ENCODE measurements around the gene TADA2B. TPM values are rescaled to one million over a fixed set of nuclear protein-coding genes. Genes with fewer than 3 reads are reported as not detected.

Gene TADA2B
- total RNA-seq, 1 donor from 2014 or later, result 31.8 TPM

GRCh38 chr4:7013175-7013574 lies 30.0 kb upstream of the TADA2B start:
- intact Hi-C loops (cut with micrococcal nuclease), result loop anchor here (1.0 kb wide), 1 partner anchor 26 kb away; no protein-coding TSS in a partner anchor
- peak overlapping the region; percentile 67 for H3K27ac Mint-ChIP-seq
- no peak for TF ChIP-seq CTCF (IDR thresholded peaks at IDR 0.05)
- peaks cover 20% of the 10 kb centered on the region for H3K4me1 Mint-ChIP-seq
- ChIA-PET CTCF (interaction anchor here (1.3 to 2.1 kb wide), 2 partner anchors 39 to 58 kb away, joined by 4 to 5 read pairs; no protein-coding TSS in a partner anchor), POLR2A (interaction anchor here (1.6 to 2.2 kb wide), 3 partner anchors 26 to 104 kb away, joined by 8 to 13 read pairs (median 12); partner anchors contain the start of gene GRPEL1)
- H3K4me3 Mint-ChIP-seq, result no peak overlapping the region
- peaks cover 71% of the 10 kb centered on the region for H3K36me3 Mint-ChIP-seq (ENCODE audit: low read depth)
- ATAC-seq (ENCODE audit: low read depth) (peak; percentile 60), DNase-seq (no peak)
- H3K9me3 Mint-ChIP-seq, result no peaks in the 10 kb centered on the region
- no peaks in the 10 kb centered on the region for H3K27me3 Mint-ChIP-seq

DNA sequence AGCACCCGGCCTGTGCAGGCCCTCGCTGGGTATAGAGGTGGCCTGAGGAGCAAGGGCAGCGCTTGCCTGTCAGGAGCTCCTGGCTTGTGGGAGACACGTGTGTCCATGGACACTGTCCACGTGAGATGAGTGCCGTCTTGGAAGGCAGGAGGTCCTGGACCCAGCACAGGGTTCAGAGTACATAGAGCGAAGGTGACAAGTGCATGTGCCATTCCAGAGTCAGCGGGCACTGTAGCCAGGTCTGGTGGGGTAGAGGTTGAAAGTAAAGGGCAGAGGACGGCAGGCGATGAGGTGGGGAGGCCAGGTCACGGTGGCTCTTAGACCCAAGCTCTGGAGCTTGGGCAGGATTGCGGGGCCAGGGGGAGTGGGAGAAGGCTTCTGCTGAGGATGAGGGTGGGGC lies 28.4 kb upstream of the TADA2B start:
- peaks cover 20% of the 10 kb centered on the region for H3K4me1 Mint-ChIP-seq
- ATAC-seq (ENCODE audit: low read depth), result no peak
- ChIA-PET CTCF (no interaction called here), POLR2A (no interaction called here)
- TF ChIP-seq CTCF (IDR thresholded peaks at IDR 0.05), result no peak
- no peak overlapping the region for H3K27ac Mint-ChIP-seq
- H3K9me3 Mint-ChIP-seq, result no peaks in the 10 kb centered on the region
- H3K4me3 Mint-ChIP-seq, result no peak overlapping the region
- no peak for DNase-seq
- peaks cover 64% of the 10 kb centered on the region for H3K36me3 Mint-ChIP-seq (ENCODE audit: low read depth)
- intact Hi-C loops (cut with micrococcal nuclease), result loop anchor here (1.0 kb wide), 3 partner anchors 28 to 53 kb away; partner anchors contain the start of genes GRPEL1 and TADA2B
- no peaks in the 10 kb centered on the region for H3K27me3 Mint-ChIP-seq

DNA sequence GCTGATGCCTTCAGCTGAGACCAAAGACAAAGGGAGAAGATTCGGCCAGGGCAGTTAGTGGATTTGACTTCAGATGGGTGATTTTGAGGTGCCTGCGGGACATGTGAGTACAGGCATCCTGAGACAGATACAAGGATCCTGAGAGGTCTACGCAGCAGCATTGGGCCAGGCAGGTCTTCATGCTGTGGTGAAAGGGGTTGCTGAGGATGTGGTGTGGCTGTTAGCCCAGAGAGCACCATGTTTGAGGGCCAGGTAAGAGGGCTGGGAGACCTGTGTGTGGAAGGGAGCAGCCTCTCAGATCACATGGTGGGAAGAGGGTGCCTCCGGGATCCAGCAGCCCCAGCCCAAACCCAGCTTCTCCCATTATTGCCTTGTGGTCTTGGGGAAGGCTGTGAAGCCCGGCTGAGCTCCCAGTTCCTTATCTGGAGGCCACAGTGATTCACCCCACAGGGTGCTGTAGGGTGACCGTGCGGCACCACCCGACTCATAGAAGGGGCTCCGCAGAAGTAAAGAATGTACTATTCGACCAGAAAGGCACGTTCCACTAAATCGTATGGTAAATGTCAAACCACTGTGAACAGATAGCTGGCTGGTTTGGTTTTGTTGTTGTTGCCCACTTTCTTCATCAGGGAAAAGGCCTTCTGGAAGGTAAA lies 27.7 kb upstream of the TADA2B start:
- TF ChIP-seq CTCF (IDR thresholded peaks at IDR 0.05), result no peak
- CTCF ChIA-PET, result no interaction called here
- no peak for ATAC-seq (ENCODE audit: low read depth)
- DNase-seq, result no peak
- H3K27me3 Mint-ChIP-seq, result no peaks in the 10 kb centered on the region
- H3K36me3 Mint-ChIP-seq (ENCODE audit: low read depth), result peaks cover 62% of the 10 kb centered on the region
- no peak overlapping the region for H3K27ac Mint-ChIP-seq
- POLR2A ChIA-PET, result no interaction called here
- H3K4me1 Mint-ChIP-seq, result peaks cover 20% of the 10 kb centered on the region
- H3K9me3 Mint-ChIP-seq, result no peaks in the 10 kb centered on the region
- H3K4me3 Mint-ChIP-seq, result no peak overlapping the region
- intact Hi-C loops (cut with micrococcal nuclease), result no loop called here

GRCh38 chr4:7016086-7016485 lies 27.1 kb upstream of the TADA2B start:
- no peaks in the 10 kb centered on the region for H3K27me3 Mint-ChIP-seq
- DNase-seq (no peak), ATAC-seq (ENCODE audit: low read depth) (no peak)
- intact Hi-C loops (cut with micrococcal nuclease), result no loop called here
- H3K4me3 Mint-ChIP-seq, result no peak overlapping the region
- peaks cover 20% of the 10 kb centered on the region for H3K4me1 Mint-ChIP-seq
- H3K27ac Mint-ChIP-seq, result no peak overlapping the region
- ChIA-PET POLR2A (no interaction called here), CTCF (no interaction called here)
- TF ChIP-seq CTCF (IDR thresholded peaks at IDR 0.05), result no peak
- peaks cover 62% of the 10 kb centered on the region for H3K36me3 Mint-ChIP-seq (ENCODE audit: low read depth)
- no peaks in the 10 kb centered on the region for H3K9me3 Mint-ChIP-seq

DNA sequence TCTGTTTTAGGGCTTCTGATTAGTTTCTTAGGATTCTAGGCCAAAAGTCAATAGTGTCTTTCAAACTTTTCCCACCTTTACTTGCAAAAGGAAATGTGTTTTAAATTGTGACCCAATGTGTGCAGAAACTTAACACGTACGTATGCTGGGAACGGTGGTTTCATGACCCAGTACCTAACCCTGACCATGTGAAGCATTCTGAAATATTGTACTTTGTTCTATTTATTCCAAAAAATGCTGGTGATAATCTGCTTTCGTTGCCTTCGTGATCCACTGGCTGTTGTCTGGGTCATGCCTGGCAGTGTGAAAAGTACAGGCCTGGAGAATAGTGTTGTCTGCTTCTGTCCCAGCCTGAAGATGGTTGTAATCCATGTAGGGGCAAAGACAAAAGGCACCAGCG lies 26.7 kb upstream of the TADA2B start:
- DNase-seq, result no peak
- no peaks in the 10 kb centered on the region for H3K9me3 Mint-ChIP-seq
- H3K27ac Mint-ChIP-seq, result no peak overlapping the region
- no peak overlapping the region for H3K4me3 Mint-ChIP-seq
- intact Hi-C loops (cut with micrococcal nuclease), result no loop called here
- TF ChIP-seq CTCF (IDR thresholded peaks at IDR 0.05), result no peak
- no peak for ATAC-seq (ENCODE audit: low read depth)
- H3K27me3 Mint-ChIP-seq, result no peaks in the 10 kb centered on the region
- ChIA-PET POLR2A (no interaction called here), CTCF (no interaction called here)
- H3K4me1 Mint-ChIP-seq, result peaks cover 20% of the 10 kb centered on the region
- peaks cover 61% of the 10 kb centered on the region for H3K36me3 Mint-ChIP-seq (ENCODE audit: low read depth)

All from activated B cell treated with CpG ODN at 0.5 μM for 24 hours (primary cell).